Hypothalamus (tissue), 51 donors: ENCODE measurements around the gene COL12A1.

Experiments
- DNase-seq, 51 donors: peaks; one replicate each; lab custom pipeline; 2025; lab: John Stamatoyannopoulos, UW

COL12A1 gene

DNA sequence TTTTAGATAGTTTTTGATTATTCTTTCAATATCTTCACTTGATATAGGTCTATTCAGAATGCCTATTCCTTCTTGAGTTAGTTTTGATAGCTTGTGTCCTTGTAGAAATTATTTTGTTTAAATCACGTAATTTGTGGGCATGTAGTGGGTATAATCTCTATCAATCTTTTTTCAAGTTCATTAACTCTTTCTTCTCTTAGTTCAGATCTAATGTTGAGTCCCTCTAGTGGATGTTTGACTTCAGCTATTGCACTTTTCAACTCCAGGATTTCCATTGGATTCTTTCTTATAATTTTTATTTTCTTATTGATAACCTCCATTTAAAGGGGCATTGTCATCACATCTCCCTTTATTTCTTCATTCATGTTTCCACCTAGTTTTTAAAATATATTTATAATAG, 135.6 kb downstream of the COL12A1 start:
- DNase-seq = no peak

GRCh38 chr6:75065523-75065922, 140.3 kb downstream of the COL12A1 start:
- DNase-seq = no peak

DNA sequence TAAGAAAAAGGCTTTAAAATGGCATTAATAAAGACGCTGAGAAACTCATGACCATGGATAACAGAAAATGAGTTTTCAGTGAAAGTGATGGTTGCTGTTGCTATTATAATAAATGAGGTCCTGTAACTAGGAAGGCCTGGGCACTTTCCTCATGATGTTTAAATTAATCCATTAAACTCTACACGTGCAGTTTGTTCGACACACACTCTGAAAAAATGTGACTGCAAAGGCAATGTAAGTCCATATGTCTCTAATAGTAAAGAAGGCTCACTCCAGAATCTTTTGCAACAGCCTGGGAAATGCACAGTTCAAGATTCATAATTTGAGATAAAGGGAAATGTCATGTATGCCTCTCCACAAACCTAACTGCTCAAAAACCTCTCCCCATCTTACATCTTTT, 153.4 kb downstream of the COL12A1 start:
- no peak for DNase-seq

- DNase-seq = no peak
These were observed 156.5 kb downstream of the COL12A1 start for GRCh38 chr6:75049308-75049707.

DNA sequence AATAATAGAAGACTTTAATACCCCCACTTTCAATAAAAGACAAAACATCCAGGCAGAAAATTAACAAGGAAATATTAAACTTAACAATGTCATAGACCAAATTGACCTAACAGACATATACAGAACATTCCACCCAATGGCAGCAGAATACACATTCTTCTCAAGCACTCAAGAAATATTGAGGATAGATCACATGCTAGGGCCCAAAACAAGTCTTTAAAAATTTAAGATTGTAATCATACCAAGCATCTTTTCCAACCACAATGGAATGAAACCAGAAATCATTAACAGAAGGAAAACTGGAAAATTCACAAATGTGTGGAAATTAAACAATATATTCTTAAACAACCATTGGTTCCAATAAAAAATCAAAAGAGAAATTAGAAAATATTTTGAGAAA, 161.0 kb downstream of the COL12A1 start:
- no peak for DNase-seq

GRCh38 chr6:75041381-75041780, 164.5 kb downstream of the COL12A1 start:
- DNase-seq = no peak
